HepG2 (cell line): Measurements from ENCODE around the gene CELSR3. TPM values are rescaled to one million over a fixed set of nuclear protein-coding genes. Genes with fewer than 3 reads are reported as not detected.

ENCODE experiments used
- ARNTL ChIP-seq: sonication (generic); formaldehyde crosslinking; IDR thresholded peaks from 2 replicates; pipeline ENCODE4 v1.4.0; 2020; ENCODE audit warnings: mild to moderate bottlenecking, missing genetic modification reagents
- FOXP1 ChIP-seq, 2 experiments: fragments of 450-650 bp in 1 of 2; IDR thresholded peaks; 2 replicates each; pipeline ENCODE4 v1.6.1; 2017 to 2018; ENCODE audit warnings: antibody characterized with exemption in 1 of 2
- GTF3A ChIP-seq: sonication (generic); formaldehyde crosslinking; conservative IDR thresholded peaks from 2 replicates; pipeline ENCODE4 v1.4.0; 2020; ENCODE audit warnings: mild to moderate bottlenecking, missing genetic modification reagents
- HNRNPH1 ChIP-seq: fragments of 200-400 bp; formaldehyde crosslinking; optimal IDR thresholded peaks from 2 replicates; pipeline ENCODE3; 2017; ENCODE audit warnings: mild to moderate bottlenecking, low read depth, low read length
- ISX ChIP-seq: sonication (generic); formaldehyde crosslinking; conservative IDR thresholded peaks from 2 replicates; pipeline ENCODE4 v1.5.0; 2020; ENCODE audit warnings: missing genetic modification reagents
- KDM6A ChIP-seq: IDR thresholded peaks from 2 replicates; pipeline ENCODE4 v1.6.1; 2016; ENCODE audit warnings: low read depth
- MATR3 ChIP-seq: sonication (generic); formaldehyde crosslinking; IDR thresholded peaks from 2 replicates; pipeline ENCODE4 v1.4.0; 2020; ENCODE audit warnings: missing genetic modification reagents
- MED13 ChIP-seq: sonication (generic); formaldehyde crosslinking; IDR thresholded peaks from 2 replicates; pipeline ENCODE4 v1.5.0; 2020; ENCODE audit warnings: missing genetic modification reagents
- NPAS2 ChIP-seq: sonication (generic); formaldehyde crosslinking; IDR thresholded peaks from 2 replicates; pipeline ENCODE4 v1.8.0; 2022; ENCODE audit warnings: mild to moderate bottlenecking, missing genetic modification reagents, borderline replicate concordance
- STAT5B ChIP-seq: sonication (generic); formaldehyde crosslinking; IDR thresholded peaks from 2 replicates; pipeline ENCODE4 v1.4.0; 2020; ENCODE audit warnings: missing genetic modification reagents
- TCF7 ChIP-seq: sonication (generic); IDR thresholded peaks from 2 replicates; pipeline ENCODE4 v1.6.1; 2016; ENCODE audit warnings: antibody characterized with exemption, low read depth
- XBP1 ChIP-seq: sonication (generic); formaldehyde crosslinking; IDR thresholded peaks from 2 replicates; pipeline ENCODE4 v1.5.0; 2020; ENCODE audit warnings: missing genetic modification reagents
- ZFP62 ChIP-seq: sonication (generic); formaldehyde crosslinking; IDR thresholded peaks from 2 replicates; pipeline ENCODE4 v1.4.0; 2020; ENCODE audit warnings: missing genetic modification reagents
- ZNF460 ChIP-seq: sonication (generic); formaldehyde crosslinking; IDR thresholded peaks from 2 replicates; pipeline ENCODE4 v1.5.1; 2020; ENCODE audit warnings: missing genetic modification reagents, mild to moderate bottlenecking, borderline replicate concordance
- ZNF605 ChIP-seq: sonication (generic); formaldehyde crosslinking; IDR thresholded peaks from 2 replicates; pipeline ENCODE4 v1.8.0; 2022; ENCODE audit warnings: mild to moderate bottlenecking, missing genetic modification reagents
- ZNF724P ChIP-seq: sonication (generic); formaldehyde crosslinking; IDR thresholded peaks from 2 replicates; pipeline ENCODE4 v1.8.0; 2022; ENCODE audit warnings: missing genetic modification reagents, borderline replicate concordance
- ZNF746 ChIP-seq: sonication (generic); formaldehyde crosslinking; IDR thresholded peaks from 2 replicates; pipeline ENCODE4 v1.8.0; 2022; ENCODE audit warnings: mild to moderate bottlenecking, missing genetic modification reagents
- ZNF777 ChIP-seq: sonication (generic); formaldehyde crosslinking; IDR thresholded peaks from 2 replicates; pipeline ENCODE4 v1.4.0; 2020; ENCODE audit warnings: missing genetic modification reagents
- ZSCAN22 ChIP-seq: sonication (generic); formaldehyde crosslinking; IDR thresholded peaks from 2 replicates; pipeline ENCODE4 v1.4.0; 2020; ENCODE audit warnings: mild to moderate bottlenecking, missing genetic modification reagents
- polyA plus RNA-seq, 8 experiments: library from polyadenylated mRNA; depleted of rRNA in 3 of 8; stranded (reverse) in 7 of 8; unstranded in 1 of 8; fragments of >200 nt; fragmentation: Illumina TruSeq in 4 of 8; extraction: Trizol in 4 of 8; gene quantifications; 2 replicates each; pipeline versions ENCODE4 v1.2.1 to v1.2.3, GENCODE V29; 2011 to 2016; ENCODE audit warnings: low read depth in 4 of 8, missing spikeins in 1 of 8, mixed read lengths in 1 of 8; ENCODE audit not compliant: insufficient read depth in 1 of 8
- total RNA-seq, 5 experiments: library from RNA; depleted of rRNA; stranded (reverse); fragments of >200 nt; fragmentation: Illumina TruSeq; extraction: Trizol; gene quantifications; 2 replicates each; pipeline ENCODE4 v1.2.3, GENCODE V29; 2016; ENCODE audit warnings: low read depth in 1 of 5
- TF ChIP-seq, protein P1 (sequence below): sonication (generic); formaldehyde crosslinking; IDR thresholded peaks from 2 replicates; pipeline ENCODE4 v1.4.0; 2020; ENCODE audit warnings: mild to moderate bottlenecking, missing genetic modification reagents
- TF ChIP-seq, protein P2 (sequence below): sonication (generic); formaldehyde crosslinking; IDR thresholded peaks from 2 replicates; pipeline ENCODE4 v1.5.1; 2020; ENCODE audit warnings: mild to moderate bottlenecking, missing genetic modification reagents, moderate library complexity
- TF ChIP-seq, protein P3 (sequence below): sonication (generic); formaldehyde crosslinking; IDR thresholded peaks from 2 replicates; pipeline ENCODE4; 2020; ENCODE audit warnings: missing genetic modification reagents, mild to moderate bottlenecking, borderline replicate concordance
- TF ChIP-seq, protein P4 (sequence below): IDR thresholded peaks from 2 replicates; pipeline ENCODE4 v1.6.1; 2016; ENCODE audit warnings: missing genetic modification reagents, missing compliant biosample characterization

The CELSR3 gene
- total and polyA plus RNA-seq, 2 of the 13 experiments (the other 11 are each of a cell fraction or from before 2014, with no cell fraction given) = 5.4 to 6.7 TPM

DNA sequence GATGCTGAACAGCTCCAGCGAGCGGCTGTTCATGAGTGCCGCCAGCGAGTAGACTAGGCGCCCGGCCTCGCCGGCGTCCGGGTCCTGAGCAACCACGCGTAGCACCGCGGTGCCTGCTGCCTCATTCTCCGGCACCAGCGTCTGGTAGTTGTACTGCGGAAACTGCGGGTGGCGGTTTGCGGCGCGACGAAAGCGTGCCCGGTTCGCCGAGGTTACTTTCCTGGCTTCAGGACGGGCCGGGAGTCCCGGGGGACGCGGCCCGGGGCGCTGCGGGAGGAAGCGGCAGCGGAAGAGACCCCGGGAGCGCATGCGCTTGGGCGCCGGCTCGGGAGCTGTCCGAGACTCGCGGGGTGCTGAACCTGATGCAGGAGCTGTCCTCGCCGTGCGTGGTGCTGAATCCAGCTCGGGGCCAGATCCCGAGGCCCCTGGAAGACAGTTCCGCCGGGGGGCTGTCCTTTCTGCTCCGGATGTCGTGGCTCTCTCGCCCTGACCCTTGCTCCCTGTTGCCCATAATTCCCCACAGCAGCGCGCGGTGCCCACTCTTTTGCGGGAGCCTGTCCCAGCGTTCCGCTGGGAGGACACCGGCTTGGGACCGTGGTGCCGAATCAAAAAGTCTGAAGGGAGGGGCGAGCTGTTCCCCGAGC lies 1.1 kb downstream of the CELSR3 start (continued):
- TF ChIP-seq ZNF746 (peak; percentile 99), GTF3A (CRISPR knock-in tag) (peak; percentile 86; the same call in 1 of the 2 replicates), ZNF460 (CRISPR knock-in tag) (peak; percentile 75; the same call in 1 of the 2 replicates), MED13 (peak; percentile 100), FOXP1 (IDR thresholded peaks at IDR 0.05) (no peak), FOXP1 (CRISPR knock-in tag; IDR thresholded peaks at IDR 0.05) (peak; percentile 87), TCF7 (no peak), ZNF724P (CRISPR knock-in tag) (peak; percentile 100), HNRNPH1 (no peak), STAT5B (CRISPR knock-in tag) (peak; percentile 100), KDM6A (CRISPR knock-in tag) (peak; percentile 79), ZFP62 (0 out of 2 replicates have a peak, but pooled peaks have one; percentile 76), XBP1 (CRISPR knock-in tag) (peak; percentile 100), NPAS2 (CRISPR knock-in tag) (peak; percentile 98; the same call in 1 of the 2 replicates), ISX (peak; percentile 100), MATR3 (CRISPR knock-in tag) (no peak), ZSCAN22 (peak; percentile 94), ZNF777 (peak; percentile 97), ZNF605 (peak; percentile 100), ARNTL (CRISPR knock-in tag) (peak; percentile 98)
- TF ChIP-seq, protein P1, sequence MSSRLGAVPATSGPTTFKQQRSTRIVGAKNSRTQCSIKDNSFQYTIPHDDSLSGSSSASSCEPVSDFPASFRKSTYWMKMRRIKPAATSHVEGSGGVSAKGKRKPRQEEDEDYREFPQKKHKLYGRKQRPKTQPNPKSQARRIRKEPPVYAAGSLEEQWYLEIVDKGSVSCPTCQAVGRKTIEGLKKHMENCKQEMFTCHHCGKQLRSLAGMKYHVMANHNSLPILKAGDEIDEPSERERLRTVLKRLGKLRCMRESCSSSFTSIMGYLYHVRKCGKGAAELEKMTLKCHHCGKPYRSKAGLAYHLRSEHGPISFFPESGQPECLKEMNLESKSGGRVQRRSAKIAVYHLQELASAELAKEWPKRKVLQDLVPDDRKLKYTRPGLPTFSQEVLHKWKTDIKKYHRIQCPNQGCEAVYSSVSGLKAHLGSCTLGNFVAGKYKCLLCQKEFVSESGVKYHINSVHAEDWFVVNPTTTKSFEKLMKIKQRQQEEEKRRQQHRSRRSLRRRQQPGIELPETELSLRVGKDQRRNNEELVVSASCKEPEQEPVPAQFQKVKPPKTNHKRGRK (CRISPR knock-in tag) = peak; percentile 82
- TF ChIP-seq, protein P2, sequence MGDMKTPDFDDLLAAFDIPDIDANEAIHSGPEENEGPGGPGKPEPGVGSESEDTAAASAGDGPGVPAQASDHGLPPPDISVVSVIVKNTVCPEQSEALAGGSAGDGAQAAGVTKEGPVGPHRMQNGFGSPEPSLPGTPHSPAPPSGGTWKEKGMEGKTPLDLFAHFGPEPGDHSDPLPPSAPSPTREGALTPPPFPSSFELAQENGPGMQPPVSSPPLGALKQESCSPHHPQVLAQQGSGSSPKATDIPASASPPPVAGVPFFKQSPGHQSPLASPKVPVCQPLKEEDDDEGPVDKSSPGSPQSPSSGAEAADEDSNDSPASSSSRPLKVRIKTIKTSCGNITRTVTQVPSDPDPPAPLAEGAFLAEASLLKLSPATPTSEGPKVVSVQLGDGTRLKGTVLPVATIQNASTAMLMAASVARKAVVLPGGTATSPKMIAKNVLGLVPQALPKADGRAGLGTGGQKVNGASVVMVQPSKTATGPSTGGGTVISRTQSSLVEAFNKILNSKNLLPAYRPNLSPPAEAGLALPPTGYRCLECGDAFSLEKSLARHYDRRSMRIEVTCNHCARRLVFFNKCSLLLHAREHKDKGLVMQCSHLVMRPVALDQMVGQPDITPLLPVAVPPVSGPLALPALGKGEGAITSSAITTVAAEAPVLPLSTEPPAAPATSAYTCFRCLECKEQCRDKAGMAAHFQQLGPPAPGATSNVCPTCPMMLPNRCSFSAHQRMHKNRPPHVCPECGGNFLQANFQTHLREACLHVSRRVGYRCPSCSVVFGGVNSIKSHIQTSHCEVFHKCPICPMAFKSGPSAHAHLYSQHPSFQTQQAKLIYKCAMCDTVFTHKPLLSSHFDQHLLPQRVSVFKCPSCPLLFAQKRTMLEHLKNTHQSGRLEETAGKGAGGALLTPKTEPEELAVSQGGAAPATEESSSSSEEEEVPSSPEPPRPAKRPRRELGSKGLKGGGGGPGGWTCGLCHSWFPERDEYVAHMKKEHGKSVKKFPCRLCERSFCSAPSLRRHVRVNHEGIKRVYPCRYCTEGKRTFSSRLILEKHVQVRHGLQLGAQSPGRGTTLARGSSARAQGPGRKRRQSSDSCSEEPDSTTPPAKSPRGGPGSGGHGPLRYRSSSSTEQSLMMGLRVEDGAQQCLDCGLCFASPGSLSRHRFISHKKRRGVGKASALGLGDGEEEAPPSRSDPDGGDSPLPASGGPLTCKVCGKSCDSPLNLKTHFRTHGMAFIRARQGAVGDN = peak; percentile 96
- TF ChIP-seq, protein P3, sequence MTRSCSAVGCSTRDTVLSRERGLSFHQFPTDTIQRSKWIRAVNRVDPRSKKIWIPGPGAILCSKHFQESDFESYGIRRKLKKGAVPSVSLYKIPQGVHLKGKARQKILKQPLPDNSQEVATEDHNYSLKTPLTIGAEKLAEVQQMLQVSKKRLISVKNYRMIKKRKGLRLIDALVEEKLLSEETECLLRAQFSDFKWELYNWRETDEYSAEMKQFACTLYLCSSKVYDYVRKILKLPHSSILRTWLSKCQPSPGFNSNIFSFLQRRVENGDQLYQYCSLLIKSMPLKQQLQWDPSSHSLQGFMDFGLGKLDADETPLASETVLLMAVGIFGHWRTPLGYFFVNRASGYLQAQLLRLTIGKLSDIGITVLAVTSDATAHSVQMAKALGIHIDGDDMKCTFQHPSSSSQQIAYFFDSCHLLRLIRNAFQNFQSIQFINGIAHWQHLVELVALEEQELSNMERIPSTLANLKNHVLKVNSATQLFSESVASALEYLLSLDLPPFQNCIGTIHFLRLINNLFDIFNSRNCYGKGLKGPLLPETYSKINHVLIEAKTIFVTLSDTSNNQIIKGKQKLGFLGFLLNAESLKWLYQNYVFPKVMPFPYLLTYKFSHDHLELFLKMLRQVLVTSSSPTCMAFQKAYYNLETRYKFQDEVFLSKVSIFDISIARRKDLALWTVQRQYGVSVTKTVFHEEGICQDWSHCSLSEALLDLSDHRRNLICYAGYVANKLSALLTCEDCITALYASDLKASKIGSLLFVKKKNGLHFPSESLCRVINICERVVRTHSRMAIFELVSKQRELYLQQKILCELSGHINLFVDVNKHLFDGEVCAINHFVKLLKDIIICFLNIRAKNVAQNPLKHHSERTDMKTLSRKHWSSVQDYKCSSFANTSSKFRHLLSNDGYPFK (CRISPR knock-in tag) = peak; percentile 98
- TF ChIP-seq, protein P4, sequence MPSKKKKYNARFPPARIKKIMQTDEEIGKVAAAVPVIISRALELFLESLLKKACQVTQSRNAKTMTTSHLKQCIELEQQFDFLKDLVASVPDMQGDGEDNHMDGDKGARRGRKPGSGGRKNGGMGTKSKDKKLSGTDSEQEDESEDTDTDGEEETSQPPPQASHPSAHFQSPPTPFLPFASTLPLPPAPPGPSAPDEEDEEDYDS (CRISPR knock-in tag) = peak; percentile 93
